Measurements from ENCODE around the gene LEUTX. TPM values are rescaled to one million over a fixed set of nuclear protein-coding genes. Genes with fewer than 3 reads are reported as not detected.

The LEUTX gene
- total RNA-seq, result not detected in 2 replicates
- total RNA-seq (2013), result not detected
- polyA plus RNA-seq, result not detected in 2 replicates
- polyA minus RNA-seq, result not detected in 2 replicates

DNA sequence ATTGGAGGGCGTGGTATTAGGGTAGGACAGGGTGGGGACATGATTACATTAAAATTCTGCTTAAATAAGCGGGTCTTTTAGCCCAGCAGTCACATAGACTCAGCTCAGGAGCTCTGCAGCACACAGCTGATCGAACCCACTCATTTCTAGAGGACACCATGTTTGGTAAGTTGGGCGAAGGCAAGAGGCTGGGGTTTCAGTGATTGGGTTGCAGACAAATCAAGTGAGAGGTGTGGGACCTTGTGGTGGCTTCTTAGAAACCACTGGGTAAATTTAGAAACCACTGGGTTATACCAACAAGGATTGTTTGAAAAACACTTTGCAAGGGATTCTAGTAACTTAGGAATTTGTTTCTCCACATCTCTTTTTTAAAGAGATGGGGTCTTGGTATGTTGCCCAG lies at the start of gene LEUTX:
LEUTX (plus strand) TSS at position 92 of the 400 bp plus-strand sequence; CDS start at position 159, 67 bp downstream.
- H3K4me3 ChIP-seq (ENCODE audit: control extremely low read depth in 1 of 5, extremely low read depth in 1 of 5, insufficient read depth in 1 of 5, low read depth in 2 of 5, low read length in 4 of 5), result no peak within 1 kb of the TSS
- no peak for DNase-seq
- CTCF ChIA-PET, result no interaction called here
- H3K9me3 Mint-ChIP-seq (ENCODE audit: insufficient read depth), result no peaks in the 10 kb centered on the region
- no peak within 1 kb of the TSS for H3K27ac ChIP-seq (ENCODE audit: low read length in 2 of 2)
- H3K27me3 ChIP-seq (replicated peaks in 1 of 4; ENCODE audit: control extremely low read depth in 1 of 4, control insufficient read depth in 3 of 4, insufficient read depth in 4 of 4, low read length in 3 of 4), result peaks cover 0 to 7% (median 4%) of the 10 kb centered on the region in 4 experiments
- no peaks in the 10 kb centered on the region for H3K9me3 ChIP-seq (ENCODE audit: control extremely low read depth in 1 of 3, control insufficient read depth in 2 of 3, insufficient read depth in 1 of 3, low read length in 2 of 3)
- no peak within 1 kb of the TSS for H3K4me2 ChIP-seq (replicated peaks; ENCODE audit: low read depth, low read length, poor library complexity, severe bottlenecking)
- no peak within 1 kb of the TSS for H3K27ac Mint-ChIP-seq
- no peaks in the 10 kb centered on the region for H3K36me3 ChIP-seq (replicated peaks in 1 of 2; ENCODE audit: control extremely low read depth in 1 of 2, control insufficient read depth in 1 of 2, extremely low read depth in 1 of 2, insufficient read depth in 2 of 2, low read length in 1 of 2)
- no peaks in the 10 kb centered on the region for H3K4me1 Mint-ChIP-seq
- TF ChIP-seq EZH2 (IDR thresholded peaks at IDR 0.05; ENCODE audit: borderline replicate concordance, insufficient read depth, low read depth, low read length, poor library complexity, severe bottlenecking), result no peak
- TF ChIP-seq, protein P1, sequence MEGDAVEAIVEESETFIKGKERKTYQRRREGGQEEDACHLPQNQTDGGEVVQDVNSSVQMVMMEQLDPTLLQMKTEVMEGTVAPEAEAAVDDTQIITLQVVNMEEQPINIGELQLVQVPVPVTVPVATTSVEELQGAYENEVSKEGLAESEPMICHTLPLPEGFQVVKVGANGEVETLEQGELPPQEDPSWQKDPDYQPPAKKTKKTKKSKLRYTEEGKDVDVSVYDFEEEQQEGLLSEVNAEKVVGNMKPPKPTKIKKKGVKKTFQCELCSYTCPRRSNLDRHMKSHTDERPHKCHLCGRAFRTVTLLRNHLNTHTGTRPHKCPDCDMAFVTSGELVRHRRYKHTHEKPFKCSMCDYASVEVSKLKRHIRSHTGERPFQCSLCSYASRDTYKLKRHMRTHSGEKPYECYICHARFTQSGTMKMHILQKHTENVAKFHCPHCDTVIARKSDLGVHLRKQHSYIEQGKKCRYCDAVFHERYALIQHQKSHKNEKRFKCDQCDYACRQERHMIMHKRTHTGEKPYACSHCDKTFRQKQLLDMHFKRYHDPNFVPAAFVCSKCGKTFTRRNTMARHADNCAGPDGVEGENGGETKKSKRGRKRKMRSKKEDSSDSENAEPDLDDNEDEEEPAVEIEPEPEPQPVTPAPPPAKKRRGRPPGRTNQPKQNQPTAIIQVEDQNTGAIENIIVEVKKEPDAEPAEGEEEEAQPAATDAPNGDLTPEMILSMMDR (IDR thresholded peaks at IDR 0.05), result no peak
- no peak for ATAC-seq (ENCODE audit: low read depth)
- no peak within 1 kb of the TSS for H3K9ac ChIP-seq (ENCODE audit: low read length)
- H3K4me1 ChIP-seq (ENCODE audit: control insufficient read depth in 2 of 2, insufficient read depth in 2 of 2, low read length in 2 of 2), result no peaks in the 10 kb centered on the region
- intact Hi-C loops (cut with micrococcal nuclease), result no loop called here
- no peaks in the 10 kb centered on the region for H3K79me2 ChIP-seq (ENCODE audit: control insufficient read depth, insufficient read depth, low read length)
- peaks cover 45% of the 10 kb centered on the region for H3K27me3 Mint-ChIP-seq
- WGBS (ENCODE audit: insufficient coverage), result 100% methylated on average over 1 of the region's 4 CpGs
- H3K4me3 Mint-ChIP-seq, result no peak within 1 kb of the TSS
- no peaks in the 10 kb centered on the region for H4K20me1 ChIP-seq (ENCODE audit: control insufficient read depth, insufficient read depth, low read length, poor library complexity, severe bottlenecking)
- POLR2A ChIA-PET, result no interaction called here
- no peak within 1 kb of the TSS for H2AFZ ChIP-seq (ENCODE audit: insufficient read depth, low read depth, low read length, poor library complexity, severe bottlenecking)

- Histone ChIP-seq H3K4me3 (ENCODE audit: control extremely low read depth in 1 of 5, extremely low read depth in 1 of 5, insufficient read depth in 1 of 5, low read depth in 2 of 5, low read length in 4 of 5) (no peak overlapping the region), H3K27ac (ENCODE audit: low read length in 2 of 2) (no peak overlapping the region), H3K9me3 (ENCODE audit: control extremely low read depth in 1 of 3, control insufficient read depth in 2 of 3, insufficient read depth in 1 of 3, low read length in 2 of 3) (no peaks in the 10 kb centered on the region), H2AFZ (ENCODE audit: insufficient read depth, low read depth, low read length, poor library complexity, severe bottlenecking) (no peak overlapping the region), H4K20me1 (ENCODE audit: control insufficient read depth, insufficient read depth, low read length, poor library complexity, severe bottlenecking) (no peaks in the 10 kb centered on the region), H3K36me3 (replicated peaks in 1 of 2; ENCODE audit: control extremely low read depth in 1 of 2, control insufficient read depth in 1 of 2, extremely low read depth in 1 of 2, insufficient read depth in 2 of 2, low read length in 1 of 2) (no peaks in the 10 kb centered on the region), H3K9ac (ENCODE audit: low read length) (no peak overlapping the region), H3K79me2 (ENCODE audit: control insufficient read depth, insufficient read depth, low read length) (no peaks in the 10 kb centered on the region), H3K27me3 (replicated peaks in 1 of 4; ENCODE audit: control extremely low read depth in 1 of 4, control insufficient read depth in 3 of 4, insufficient read depth in 4 of 4, low read length in 3 of 4) (peaks cover 0 to 5% (median 0%) of the 10 kb centered on the region in 4 experiments), H3K4me2 (replicated peaks; ENCODE audit: low read depth, low read length, poor library complexity, severe bottlenecking) (no peak overlapping the region), H3K4me1 (ENCODE audit: control insufficient read depth in 2 of 2, insufficient read depth in 2 of 2, low read length in 2 of 2) (no peaks in the 10 kb centered on the region)
- H3K4me1 Mint-ChIP-seq, result no peaks in the 10 kb centered on the region
- DNase-seq (no peak), ATAC-seq (ENCODE audit: low read depth) (no peak)
- H3K9me3 Mint-ChIP-seq (ENCODE audit: insufficient read depth), result no peaks in the 10 kb centered on the region
- WGBS (ENCODE audit: insufficient coverage), result 50% methylated on average over 1 of the region's 4 CpGs
- H3K27me3 Mint-ChIP-seq, result peaks cover 42% of the 10 kb centered on the region
- TF ChIP-seq EZH2 (IDR thresholded peaks at IDR 0.05; ENCODE audit: borderline replicate concordance, insufficient read depth, low read depth, low read length, poor library complexity, severe bottlenecking), result no peak
- TF ChIP-seq, protein P1 (IDR thresholded peaks at IDR 0.05), result no peak
- no peak overlapping the region for H3K4me3 Mint-ChIP-seq
- ChIA-PET POLR2A (no interaction called here), CTCF (no interaction called here)
- H3K27ac Mint-ChIP-seq, result no peak overlapping the region
- intact Hi-C loops (cut with micrococcal nuclease), result no loop called here
Observed at GRCh38 chr19:39729594-39729993, 49.1 kb upstream of the LEUTX start.

All from B cell (primary cell).